ENCODE data around the gene ADAT1.

DNA sequence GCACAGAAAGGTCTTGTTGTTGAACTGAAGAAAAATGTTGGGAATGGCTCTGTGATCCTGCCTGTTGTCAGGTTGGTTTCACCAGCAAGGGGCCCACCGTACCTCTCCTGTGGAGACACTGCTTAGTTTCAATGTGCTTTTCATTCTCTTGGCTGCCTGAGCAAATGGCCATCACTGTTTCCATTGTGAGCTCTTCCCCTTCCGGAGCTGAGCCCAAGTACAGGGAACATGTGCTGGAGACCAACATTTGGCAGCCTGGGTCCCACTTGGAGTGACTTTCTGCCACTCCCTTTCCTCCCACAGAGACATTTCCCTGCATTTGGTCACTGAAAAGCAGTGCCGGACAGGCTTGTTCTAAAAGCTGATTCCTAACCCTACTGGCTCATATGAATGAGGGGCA is 33.8 kb downstream of the ADAT1 start:
- TF ChIP-seq, protein P1, sequence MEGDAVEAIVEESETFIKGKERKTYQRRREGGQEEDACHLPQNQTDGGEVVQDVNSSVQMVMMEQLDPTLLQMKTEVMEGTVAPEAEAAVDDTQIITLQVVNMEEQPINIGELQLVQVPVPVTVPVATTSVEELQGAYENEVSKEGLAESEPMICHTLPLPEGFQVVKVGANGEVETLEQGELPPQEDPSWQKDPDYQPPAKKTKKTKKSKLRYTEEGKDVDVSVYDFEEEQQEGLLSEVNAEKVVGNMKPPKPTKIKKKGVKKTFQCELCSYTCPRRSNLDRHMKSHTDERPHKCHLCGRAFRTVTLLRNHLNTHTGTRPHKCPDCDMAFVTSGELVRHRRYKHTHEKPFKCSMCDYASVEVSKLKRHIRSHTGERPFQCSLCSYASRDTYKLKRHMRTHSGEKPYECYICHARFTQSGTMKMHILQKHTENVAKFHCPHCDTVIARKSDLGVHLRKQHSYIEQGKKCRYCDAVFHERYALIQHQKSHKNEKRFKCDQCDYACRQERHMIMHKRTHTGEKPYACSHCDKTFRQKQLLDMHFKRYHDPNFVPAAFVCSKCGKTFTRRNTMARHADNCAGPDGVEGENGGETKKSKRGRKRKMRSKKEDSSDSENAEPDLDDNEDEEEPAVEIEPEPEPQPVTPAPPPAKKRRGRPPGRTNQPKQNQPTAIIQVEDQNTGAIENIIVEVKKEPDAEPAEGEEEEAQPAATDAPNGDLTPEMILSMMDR (IDR thresholded peaks at IDR 0.05), result no peak
- no peak for TF ChIP-seq EZH2 (IDR thresholded peaks at IDR 0.05; ENCODE audit: borderline replicate concordance, insufficient read depth, low read depth, low read length, poor library complexity, severe bottlenecking)

Measured in B cell (primary cell).